ENCODE data around the gene PZP. TPM values are rescaled to one million over a fixed set of nuclear protein-coding genes. Genes with fewer than 3 reads are reported as not detected.
"Not testable (repeated sequence)": the region's sequence is repeated elsewhere in the genome, so short reads cannot be mapped to it uniquely, and the experiment has no call there.

PZP gene
- not detected in 2 replicates for total RNA-seq (2014; rRNA removed; shearing (Covaris generic))

DNA sequence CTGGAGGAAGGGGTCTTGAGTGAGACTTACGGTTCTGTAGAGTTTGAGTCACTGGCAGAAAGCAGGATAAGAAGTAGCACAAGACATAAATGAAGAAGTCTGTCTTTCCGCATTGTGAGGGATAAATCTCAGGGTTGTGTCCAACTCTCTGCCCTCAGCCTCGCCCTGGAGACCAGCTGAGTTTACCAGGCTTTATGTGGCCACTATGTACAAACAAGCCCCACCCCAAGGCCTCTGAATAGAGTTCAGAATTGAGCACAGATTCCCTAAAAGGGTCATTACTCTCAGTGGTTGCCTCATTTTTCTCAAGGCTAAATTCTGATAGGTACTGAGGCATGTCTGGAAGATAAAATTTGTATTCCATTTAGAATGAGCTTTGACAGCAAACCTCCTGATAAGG, at the start of gene PZP:
Gene PZP, minus strand, starts transcription at position 167 of the 400 bp plus-strand sequence. Its CDS starts 54 bp downstream, at position 113.
- DNase-seq (ENCODE audit: low spot score), result no peak

DNA sequence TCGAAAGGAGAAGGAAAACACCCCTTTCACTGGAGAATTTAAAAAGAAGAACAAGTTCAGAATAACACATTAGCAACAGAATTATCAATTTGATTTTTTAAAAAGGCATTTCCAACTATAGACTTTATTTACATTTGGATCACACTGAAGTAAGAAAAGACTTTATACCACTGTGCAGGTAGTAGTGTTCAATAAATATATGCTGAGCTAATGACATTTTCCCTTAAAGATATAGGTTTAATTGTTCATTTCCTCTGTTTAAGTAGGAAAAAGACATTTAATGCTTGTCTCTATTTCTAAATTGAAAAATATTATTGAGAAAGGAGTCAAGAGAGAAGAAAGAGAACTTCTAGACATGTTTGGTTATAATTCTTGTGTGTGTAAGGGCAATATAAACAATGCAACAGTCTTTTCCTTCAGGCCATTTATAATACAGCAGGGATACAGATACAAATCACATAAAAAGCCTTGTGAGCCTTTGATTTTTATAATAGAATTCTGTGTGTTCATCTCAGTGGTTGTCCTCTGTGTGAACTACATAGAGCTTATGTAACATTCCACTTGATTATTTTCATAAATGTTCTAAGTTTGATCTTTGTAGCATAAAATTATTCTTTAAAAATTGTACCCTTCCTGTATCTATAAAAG, 48.7 kb upstream of the PZP start:
- no peak for DNase-seq (ENCODE audit: low spot score)

DNA sequence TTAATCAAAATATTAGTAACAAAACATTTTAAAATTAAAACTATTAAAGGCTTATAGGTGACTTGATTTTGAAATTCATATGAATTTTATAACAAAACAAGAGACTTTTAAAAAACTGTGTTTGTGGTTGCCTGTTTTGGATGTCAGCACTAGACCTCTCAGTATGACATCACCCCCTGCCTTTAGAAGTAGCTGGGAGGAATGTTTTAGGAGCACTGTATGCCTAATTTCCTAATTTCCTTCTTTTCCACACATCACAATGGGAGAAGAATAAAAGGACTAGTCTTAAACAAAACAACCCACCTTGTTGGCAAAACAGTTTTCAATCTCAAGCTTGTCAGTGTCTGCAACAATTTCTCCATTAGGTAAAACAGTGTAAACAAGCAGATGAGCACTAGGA, 48.1 kb upstream of the PZP start:
- no peak for DNase-seq (ENCODE audit: low spot score)

DNA sequence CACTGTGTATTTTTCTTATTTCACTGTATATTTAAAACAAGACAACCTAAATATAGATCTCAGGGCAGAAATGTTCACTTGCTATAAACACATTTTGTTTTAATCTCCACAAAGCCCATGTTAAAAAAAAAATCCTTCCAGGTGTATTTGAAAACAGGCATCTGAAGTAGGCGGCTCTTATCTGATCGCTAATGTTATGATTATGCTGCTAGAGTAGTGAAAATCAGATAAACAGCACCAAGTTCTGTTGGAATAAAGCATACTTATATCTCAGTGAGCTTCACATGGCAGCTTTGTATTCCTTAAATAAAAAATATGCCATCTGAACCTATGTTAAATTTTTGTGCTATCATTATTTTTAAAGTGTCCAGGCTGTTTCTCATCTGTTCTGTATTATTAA, 47.6 kb upstream of the PZP start:
- DNase-seq (ENCODE audit: low spot score), result no peak

DNA sequence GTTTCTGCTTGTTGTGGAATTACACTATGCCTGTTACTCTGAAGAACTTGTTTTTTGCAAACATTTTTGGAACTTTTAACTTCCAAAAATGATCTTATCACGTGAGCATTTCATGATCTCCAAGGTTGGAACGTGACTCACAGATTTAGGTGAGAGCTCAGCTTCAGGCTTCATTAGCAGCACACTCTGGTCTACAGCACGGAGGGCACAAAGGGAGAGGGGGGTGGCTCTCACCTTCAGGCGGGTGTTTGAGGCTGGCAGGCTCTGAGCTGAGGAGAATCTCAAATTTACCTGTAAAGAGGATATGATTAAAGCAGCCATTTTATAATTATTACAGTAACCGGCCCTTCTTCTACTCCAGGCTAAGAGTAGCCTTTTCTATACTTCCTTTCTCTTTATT, 45.3 kb upstream of the PZP start:
- no peak for DNase-seq (ENCODE audit: low spot score)

DNA sequence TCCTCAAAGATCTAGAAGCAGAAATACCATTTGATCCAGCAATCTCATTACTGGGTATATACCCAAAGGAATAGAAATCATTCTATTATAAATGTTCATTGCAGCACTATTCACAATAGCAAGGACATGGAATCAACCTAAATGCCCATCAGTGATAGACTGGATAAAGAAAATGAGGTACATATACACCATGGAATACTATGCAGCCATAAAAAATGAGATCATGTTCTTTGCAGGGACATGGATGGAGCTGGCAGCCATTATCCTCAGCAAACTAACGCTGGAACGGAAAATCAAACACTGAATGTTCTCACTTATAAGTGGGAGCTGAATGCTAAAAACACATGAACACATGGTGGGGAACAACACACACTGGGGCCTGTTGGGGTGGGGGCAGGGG, 44.6 kb upstream of the PZP start:
- not testable (repeated sequence) for DNase-seq (ENCODE audit: low spot score)

DNA sequence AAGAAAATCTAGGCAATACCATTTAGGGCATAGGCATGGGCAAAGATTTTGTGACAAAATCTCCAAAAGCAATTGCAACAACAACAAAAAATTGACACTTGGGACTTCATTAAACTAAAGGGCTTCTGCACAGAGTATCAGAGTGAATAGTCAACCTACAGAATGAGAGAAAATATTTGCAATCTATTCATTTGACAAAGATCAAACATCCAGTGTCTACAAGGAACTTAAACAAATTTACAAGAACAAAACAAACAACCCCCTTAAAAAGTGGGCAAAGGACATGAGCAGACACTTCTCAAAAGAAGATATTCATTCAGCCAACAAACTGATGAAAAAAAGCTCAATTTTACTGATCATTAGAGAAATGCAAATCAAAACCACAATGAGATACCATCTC, 44.1 kb upstream of the PZP start:
- no peak for DNase-seq (ENCODE audit: low spot score)

DNA sequence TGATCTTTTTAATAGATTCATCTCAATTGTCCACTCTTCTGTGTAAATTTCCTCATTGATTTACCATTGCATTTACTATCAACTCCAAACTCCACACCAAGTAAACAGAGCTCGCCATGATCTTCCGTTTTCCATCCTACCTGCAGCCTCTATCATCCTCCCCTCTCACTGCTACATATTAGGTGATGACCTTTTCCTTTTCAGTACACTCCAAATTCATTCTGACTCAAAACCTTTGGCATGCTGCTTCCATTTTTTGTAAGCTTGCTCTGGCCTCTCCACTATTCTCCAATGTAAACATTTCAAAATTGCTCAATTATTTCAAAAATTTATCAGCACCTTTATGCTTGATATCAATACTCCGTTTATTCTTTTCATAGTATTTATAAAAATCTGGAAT, 40.2 kb upstream of the PZP start:
- no peak for DNase-seq (ENCODE audit: low spot score)

DNA sequence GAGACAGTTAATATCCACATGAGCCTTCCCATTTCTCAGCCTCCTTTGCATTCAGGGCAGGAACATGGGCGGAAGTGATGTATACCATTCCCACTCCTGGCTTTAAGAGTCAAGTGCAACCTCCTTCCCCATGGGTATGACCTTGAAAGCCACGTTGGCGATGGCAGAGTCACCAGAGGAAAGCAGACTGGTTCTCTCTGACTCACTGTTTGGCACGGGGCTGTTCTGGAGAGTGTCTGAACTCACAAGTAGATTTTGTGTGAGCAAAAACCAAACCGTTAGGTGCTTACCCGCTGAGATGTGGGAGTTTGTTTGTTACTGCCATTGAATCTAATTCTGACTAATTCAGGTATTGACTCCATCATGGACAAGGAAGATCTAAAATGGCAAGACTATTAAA, 36.7 kb upstream of the PZP start:
- no peak for DNase-seq (ENCODE audit: low spot score)

DNA sequence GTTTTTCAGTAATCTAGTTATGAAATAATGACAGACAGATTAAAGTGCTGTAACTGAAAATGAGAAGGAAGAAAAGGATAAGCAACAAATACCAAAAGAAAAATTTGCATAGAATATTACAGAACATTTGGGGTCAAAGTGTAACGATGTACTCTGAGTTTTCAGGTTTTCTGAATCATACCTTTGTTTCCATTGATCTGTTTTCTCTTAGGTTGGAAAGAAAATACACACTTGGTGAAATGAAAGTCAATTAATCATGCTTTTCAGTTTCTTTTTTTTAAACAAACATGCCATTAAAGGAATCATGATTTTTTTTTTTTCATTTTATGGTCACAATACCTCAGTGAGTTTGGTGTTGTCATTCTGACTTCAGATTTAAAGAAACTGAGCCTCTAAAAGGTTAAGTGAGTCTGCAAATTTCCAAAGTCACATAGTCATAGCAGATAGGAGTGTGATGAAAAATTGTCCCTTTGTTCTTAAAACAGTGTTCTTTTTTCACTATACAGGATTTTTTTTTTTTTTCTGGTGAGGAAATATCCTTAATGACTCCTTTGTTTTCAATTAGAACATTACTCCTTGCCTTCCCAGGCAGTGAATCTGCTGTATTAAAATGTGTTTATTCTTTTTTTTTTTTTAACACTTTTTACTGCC, 35.9 kb upstream of the PZP start:
- DNase-seq (ENCODE audit: low spot score), result no peak

DNA sequence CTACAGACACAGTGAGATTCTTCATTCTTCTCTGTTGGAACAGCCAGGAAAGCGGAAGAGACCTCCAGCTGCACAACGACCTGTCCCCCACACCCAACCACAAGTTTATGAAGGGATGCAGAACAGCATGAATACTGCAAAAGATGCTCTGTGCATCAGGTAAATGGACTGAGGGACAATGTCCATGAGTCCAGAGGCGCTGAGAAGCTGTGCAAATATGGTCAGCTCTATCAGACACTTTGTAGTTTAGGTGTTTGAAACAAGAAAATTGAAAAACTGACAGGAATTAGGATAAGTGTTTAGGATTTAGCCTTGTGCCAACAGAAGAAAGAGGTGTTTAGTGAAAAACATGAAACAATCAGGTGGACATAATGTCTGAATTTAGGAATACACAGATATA, 33.1 kb upstream of the PZP start:
- DNase-seq (ENCODE audit: low spot score), result no peak

DNA sequence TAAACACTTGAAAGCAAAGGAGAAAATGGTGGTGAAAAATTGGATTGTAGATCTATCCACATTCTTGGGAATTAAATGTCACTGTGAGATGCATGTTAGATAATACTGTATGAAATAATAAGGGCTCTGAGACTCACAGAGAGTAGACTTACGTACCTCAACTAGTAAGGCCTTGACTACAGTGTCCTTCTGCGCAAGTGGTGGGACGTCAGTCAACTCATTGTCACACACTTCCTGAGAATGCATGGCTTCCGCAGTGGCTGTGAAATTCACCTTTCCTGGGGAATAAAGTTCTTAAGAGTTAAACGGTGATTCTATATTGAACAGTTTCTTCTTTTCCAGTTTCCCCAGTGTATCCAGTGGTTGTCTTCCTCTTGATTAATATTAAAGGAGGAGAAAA, 32.6 kb upstream of the PZP start:
- no peak for DNase-seq (ENCODE audit: low spot score)

DNA sequence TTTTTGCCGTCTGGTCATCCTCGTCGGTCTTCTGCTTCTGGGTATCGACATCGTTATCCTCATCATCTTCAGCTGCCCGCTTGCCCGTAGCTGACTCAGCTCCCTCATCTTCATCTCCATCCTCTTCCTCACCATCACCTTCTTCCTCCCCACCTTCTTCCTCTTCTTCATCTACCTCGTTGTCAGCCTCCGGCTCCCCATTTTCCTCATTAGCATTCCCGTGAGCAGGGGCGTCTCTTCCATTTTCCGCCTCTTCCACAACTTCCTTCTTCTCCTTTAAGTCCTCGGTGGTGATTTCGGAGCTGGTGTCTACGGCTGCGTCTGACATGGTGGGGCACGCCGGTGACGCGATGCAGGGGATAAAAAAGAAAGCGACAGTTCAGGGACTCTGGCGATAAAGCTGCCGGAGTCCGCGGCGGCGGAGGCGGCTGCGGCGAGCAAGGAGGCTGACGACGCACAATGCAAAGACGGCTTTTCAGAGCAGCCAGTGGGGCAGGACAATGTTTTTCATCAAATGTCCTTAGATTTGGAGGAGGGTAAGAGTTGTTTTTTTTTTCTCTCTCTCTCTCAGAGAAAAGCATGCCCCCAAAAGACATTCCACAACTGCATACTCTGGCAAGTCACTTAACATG, 31.9 kb upstream of the PZP start:
- DNase-seq (ENCODE audit: low spot score), result not testable (repeated sequence)

DNA sequence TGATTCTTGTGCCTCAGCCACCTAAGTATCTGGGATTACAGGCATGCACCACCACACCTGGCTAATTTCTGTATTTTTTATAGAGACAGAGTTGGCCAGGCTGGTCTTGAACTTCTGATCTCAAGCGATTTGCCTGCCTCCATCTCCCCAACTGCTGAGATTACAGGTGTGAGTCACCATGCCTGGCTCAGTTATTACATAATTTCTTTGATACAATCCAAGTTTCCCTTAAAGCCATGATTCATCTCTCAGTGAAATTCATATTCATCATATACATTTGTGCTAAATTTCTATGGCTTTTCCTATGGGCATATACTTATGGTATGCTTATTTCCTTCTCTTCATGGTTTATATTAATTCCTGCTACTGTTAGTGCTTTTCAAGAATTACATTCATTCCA, 29.1 kb upstream of the PZP start:
- no peak for DNase-seq (ENCODE audit: low spot score)

DNA sequence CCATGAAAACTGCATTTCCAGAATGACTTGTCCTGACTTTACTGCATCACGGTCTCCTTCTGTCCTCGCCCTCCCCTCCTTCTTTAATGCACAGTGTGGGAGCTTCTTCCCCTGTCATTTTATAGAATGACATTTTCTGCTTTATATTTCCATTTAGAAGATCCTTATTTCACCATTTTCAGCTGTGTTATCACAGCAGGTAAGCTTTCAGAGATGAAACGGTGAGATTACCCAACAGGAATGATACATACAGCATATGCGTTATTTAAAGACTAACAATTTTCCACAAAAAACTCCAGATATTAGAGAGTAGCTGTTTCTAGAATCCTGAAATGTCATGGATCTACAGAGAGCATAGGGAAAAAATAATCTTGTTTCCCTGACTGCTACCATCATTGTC, 27.3 kb upstream of the PZP start:
- no peak for DNase-seq (ENCODE audit: low spot score)

DNA sequence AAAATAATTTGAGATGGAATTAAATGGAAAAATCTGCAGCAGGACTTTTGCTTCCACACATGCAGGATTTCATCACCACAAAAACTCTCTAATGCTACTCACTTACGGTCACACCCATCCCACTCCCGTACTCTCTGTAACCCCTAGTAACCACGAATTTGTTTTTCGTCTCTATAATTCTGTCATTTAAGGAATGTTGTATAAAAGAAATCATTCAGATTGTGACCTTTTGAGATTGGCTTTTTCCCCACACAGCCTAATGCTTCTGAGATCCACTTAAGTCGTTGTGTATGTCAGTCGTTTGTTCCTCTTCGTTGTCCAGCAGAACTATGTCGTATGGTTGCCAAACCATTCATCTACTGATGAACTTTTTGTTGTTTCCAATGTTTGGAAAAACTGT, 19.8 kb upstream of the PZP start:
- no peak for DNase-seq (ENCODE audit: low spot score)

DNA sequence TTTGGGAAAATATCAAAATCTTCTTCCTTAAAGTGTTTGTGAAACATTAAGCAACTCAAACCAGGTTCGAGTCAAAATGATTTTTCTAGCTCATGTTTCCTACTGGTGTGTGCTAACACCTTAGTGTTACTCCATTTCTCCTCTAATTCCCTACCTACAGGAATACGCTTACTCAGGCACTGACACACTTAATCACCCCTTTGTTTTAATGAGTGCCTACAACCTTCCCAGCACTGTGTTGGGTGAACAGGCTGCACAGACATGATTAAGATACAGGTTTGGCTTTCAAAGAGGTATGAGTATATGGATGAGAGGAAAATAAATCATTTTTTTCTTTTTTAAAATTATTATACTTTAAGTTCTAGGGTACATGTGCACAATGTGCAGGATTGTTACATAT, 15.6 kb upstream of the PZP start:
- no peak for DNase-seq (ENCODE audit: low spot score)

DNA sequence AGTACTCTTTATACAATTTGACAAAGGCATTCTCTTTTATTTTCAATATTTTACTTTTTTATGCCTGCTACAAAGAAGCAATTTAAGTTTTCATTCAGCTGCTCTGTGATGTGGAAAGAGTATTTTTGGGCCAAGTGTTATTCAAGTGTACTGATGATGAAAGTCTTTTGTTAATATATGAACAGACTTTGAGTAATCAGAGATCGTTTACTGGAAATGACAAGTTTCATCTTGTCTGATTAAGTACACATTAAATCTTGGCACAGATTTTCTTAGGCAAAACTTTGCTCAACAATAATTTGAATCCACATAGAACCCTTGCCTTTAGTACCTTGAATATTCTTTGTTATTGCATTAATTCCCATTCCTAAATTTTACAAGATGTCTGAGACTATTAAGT, 13.3 kb upstream of the PZP start:
- no peak for DNase-seq (ENCODE audit: low spot score)

DNA sequence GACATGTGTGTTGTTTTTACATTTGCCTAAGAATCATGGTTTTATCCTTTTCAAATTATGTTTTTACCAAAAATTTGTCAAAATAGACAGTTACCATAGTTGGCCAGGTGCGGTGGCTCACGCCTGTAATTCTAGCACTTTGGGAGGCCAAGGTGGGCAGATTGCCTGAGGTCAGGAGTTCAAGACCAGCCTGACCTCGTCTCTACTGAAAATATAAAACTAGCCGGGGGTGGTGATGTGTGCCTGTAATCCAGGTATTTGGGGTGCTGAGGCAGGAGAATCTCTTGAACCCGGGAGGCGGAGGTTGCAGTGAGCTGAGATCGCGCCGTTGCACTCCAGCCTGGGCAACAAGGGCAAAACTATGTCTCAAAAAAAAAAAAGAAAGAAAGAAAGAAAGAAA, 12.8 kb upstream of the PZP start:
- not testable (repeated sequence) for DNase-seq (ENCODE audit: low spot score)

DNA sequence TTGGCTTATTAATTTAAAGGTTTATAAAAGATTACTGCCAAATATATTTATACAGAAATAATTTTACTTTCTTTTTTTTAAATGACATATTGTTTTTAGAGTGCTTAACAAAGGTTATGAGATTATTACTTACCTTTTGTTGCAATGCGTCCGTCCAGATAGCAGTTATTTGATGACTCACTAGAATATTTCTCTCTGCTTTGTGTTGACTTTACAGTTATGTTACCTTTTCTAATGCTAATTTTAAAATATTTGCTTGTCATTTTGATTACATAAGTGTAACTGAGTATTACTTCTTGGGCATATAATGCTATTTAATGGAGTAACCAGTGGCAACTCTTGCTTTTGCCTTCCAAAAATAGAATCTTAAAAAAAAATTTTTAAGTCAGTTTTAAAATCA, 6.3 kb upstream of the PZP start:
- no peak for DNase-seq (ENCODE audit: low spot score)

DNA sequence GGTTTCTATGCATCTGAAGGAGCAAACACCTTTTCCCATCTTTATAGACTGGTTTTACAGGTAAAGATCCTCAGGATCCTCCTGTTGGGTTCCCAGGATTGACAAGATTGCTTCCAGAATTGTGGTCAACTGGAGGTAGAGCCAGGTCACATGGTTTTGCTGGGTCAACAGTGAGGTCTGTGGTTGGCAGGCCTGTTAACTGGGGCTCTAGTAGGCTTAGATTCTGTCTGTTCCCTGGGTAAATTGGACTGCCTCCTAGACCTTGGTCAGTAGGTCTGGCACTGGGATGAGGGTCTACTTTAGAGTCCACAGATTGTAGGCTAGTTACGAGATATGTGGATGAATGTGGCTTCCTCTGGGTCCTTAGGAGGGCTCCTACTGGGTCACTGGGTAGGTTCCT, 3.5 kb upstream of the PZP start:
- no peak for DNase-seq (ENCODE audit: low spot score)

DNA sequence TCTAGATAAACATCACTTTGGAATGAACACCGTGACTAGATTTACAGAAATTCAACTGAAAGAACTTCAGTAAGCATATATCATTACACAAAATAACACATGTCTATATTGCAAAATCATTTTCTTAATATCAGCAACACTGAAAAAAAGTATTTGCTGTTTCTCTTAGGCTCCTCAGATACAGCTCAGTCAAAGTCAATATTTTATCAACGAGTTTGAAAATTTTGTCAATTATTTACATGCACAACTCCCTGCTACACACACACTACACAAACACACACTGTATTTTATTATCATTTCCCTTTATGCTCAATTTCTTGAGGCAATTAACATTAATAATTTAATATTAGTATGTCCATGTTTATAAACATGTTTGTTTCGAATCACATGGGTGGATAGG, 3.8 kb downstream of the PZP start:
- no peak for DNase-seq (ENCODE audit: low spot score)

DNA sequence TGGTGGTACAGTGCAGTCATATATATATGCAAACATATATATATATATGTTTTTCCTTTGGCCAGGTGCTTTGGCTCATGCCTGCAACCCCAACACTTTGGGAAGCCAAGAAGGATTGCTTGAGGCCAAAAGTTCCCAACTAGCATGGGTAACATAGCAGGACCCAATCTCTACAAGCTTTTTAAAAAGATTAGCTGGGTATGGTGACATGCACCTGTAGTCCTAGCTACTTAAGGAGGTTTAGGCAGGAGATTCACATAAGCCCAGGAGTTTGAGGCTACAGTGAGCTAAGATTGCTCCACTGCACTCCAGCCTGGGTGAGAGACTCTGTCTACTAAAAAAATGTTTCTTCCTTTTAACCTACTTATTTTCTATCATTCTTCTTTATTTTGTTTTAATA, 10.2 kb downstream of the PZP start:
- no peak for DNase-seq (ENCODE audit: low spot score)

Measured in HT-29 (cell line).